Neural crest cell (in vitro differentiated cells): ENCODE results near the gene TFDP3. TPM values are rescaled to one million over a fixed set of nuclear protein-coding genes. Genes with fewer than 3 reads are reported as not detected.

Experiments
- DNase-seq: peaks from one replicate; pipeline ENCODE4 v3.0.0; 2021; ENCODE audit warnings: low read depth, mixed read lengths, low spot score
- H3K27ac Mint-ChIP-seq: one replicate; pipeline ENCODE4 v1.8.0; 2021; ENCODE audit warnings: mild to moderate bottlenecking, mixed read lengths; ENCODE audit not compliant: unreplicated experiment
- H3K27me3 Mint-ChIP-seq: 2 replicates; pipeline ENCODE4 v1.8.0; 2021; ENCODE audit warnings: low read depth, mild to moderate bottlenecking, mixed read lengths
- H3K36me3 Mint-ChIP-seq: 2 replicates; pipeline ENCODE4 v1.8.0; 2021; ENCODE audit warnings: low read depth, mild to moderate bottlenecking, mixed read lengths
- H3K4me1 Mint-ChIP-seq: 2 replicates; pipeline ENCODE4 v1.8.0; 2021; ENCODE audit warnings: mixed read lengths
- H3K4me3 Mint-ChIP-seq: one replicate; pipeline ENCODE4 v1.8.0; 2021; ENCODE audit warnings: mild to moderate bottlenecking, mixed read lengths
- H3K9me3 Mint-ChIP-seq: 2 replicates; pipeline ENCODE4 v1.8.0; 2021; ENCODE audit warnings: mixed read lengths
- total RNA-seq: library from RNA; stranded (reverse); gene quantifications from 2 replicates; pipeline ENCODE4 v1.2.1, GENCODE V29; 2021
- TF ChIP-seq, protein P1 (sequence below): fragments of 200-600 bp; sonication (generic); conservative IDR thresholded peaks from 2 replicates; pipeline ENCODE4 v1.5.0; 2021; ENCODE audit warnings: antibody characterized with exemption, mild to moderate bottlenecking

The TFDP3 gene
- total RNA-seq, 1 donor from 2014 or later: not detected

DNA sequence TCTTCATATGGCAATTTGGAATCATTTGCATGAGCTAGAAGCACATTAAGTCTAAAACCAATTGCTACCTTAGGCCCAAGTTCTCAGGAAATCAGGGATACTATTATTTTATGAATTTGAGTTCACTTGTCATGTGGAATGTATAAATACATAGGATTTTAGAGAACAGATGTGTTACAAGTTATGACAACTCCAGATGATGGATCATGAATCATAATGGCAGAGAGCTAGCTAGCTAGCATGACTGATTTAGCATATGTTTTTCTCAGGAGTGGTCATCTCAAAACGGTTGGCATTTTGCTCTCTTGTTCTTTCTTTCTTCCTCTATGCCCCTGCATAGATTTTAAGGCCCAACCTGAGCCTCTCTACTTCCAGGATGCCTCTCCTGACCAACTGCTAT is 14.2 kb upstream of the TFDP3 start:
- Mint-ChIP-seq H3K27ac (no peak overlapping the region), H3K4me3 (no peak overlapping the region), H3K27me3 (no peaks in the 10 kb centered on the region), H3K9me3 (no peaks in the 10 kb centered on the region), H3K36me3 (no peaks in the 10 kb centered on the region), H3K4me1 (no peaks in the 10 kb centered on the region)
- no peak for DNase-seq
- TF ChIP-seq, protein P1, sequence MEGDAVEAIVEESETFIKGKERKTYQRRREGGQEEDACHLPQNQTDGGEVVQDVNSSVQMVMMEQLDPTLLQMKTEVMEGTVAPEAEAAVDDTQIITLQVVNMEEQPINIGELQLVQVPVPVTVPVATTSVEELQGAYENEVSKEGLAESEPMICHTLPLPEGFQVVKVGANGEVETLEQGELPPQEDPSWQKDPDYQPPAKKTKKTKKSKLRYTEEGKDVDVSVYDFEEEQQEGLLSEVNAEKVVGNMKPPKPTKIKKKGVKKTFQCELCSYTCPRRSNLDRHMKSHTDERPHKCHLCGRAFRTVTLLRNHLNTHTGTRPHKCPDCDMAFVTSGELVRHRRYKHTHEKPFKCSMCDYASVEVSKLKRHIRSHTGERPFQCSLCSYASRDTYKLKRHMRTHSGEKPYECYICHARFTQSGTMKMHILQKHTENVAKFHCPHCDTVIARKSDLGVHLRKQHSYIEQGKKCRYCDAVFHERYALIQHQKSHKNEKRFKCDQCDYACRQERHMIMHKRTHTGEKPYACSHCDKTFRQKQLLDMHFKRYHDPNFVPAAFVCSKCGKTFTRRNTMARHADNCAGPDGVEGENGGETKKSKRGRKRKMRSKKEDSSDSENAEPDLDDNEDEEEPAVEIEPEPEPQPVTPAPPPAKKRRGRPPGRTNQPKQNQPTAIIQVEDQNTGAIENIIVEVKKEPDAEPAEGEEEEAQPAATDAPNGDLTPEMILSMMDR: no peak

DNA sequence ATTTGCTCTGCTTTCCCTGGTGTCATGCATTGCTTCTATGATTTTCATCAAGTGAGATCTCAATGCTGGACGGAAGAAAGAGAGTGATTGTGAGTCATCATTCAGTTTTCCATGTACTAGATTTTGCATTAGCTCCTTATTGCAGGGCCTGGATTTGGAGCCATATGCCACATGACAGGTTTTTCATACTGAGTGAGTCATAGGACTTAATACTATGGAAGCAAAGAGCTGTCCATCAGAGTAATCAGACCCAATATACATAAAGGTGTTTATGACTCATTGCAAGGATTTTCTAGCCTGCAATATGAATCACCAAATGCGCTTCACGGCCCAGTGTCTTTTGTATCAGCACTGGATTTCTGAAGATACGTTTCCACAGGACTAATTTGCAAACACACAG is 11.2 kb upstream of the TFDP3 start:
- Mint-ChIP-seq H3K27me3 (no peaks in the 10 kb centered on the region), H3K9me3 (no peaks in the 10 kb centered on the region), H3K27ac (no peak overlapping the region), H3K4me3 (no peak overlapping the region), H3K4me1 (no peaks in the 10 kb centered on the region), H3K36me3 (no peaks in the 10 kb centered on the region)
- TF ChIP-seq, protein P1: no peak
- no peak for DNase-seq

DNA sequence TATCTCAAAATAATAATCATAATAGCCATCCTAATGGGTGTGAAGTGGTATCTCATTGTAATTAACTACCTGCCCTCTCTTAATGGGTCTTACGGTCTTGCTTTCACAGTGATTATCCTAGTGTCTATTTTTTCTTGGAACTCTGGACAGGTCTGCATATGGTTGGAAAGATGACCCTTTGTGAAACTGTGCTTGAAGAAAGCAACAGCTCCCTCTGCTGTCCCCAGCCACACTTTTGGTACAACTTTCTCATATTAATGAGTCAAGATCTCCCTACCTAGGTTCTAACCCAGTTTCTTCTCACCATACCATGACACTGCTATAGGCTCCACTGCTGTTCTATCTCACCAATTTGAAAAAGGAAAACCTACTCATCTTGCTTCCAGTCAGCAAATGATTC is 2.4 kb downstream of the TFDP3 start:
- TF ChIP-seq, protein P1: peak; percentile 62
- H3K9me3 Mint-ChIP-seq: no peaks in the 10 kb centered on the region
- no peak overlapping the region for H3K4me3 Mint-ChIP-seq
- no peak overlapping the region for H3K27ac Mint-ChIP-seq
- no peaks in the 10 kb centered on the region for H3K36me3 Mint-ChIP-seq
- H3K27me3 Mint-ChIP-seq: no peaks in the 10 kb centered on the region
- DNase-seq: peak; percentile 20
- no peaks in the 10 kb centered on the region for H3K4me1 Mint-ChIP-seq

DNA sequence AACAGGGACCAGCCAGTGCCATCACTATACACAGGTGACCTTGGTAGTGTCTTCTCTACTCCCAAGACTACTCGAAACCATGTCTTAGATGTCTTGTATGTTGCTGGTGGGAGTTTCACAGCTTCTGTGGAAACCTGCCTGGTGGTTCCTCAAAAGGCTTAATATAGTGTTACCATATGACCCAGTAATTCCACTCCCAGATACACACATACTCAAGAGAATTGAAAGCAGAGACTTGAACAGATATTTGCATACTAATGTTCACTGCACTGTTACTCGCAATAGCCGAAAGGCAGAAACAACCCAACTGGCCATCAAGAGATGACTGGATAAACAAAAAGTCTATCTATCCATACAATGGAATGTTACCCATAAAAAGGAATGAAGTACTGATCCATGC is 3.1 kb downstream of the TFDP3 start:
- no peaks in the 10 kb centered on the region for H3K9me3 Mint-ChIP-seq
- H3K4me3 Mint-ChIP-seq: no peak overlapping the region
- TF ChIP-seq, protein P1: no peak
- H3K36me3 Mint-ChIP-seq: no peaks in the 10 kb centered on the region
- no peak overlapping the region for H3K27ac Mint-ChIP-seq
- H3K4me1 Mint-ChIP-seq: no peaks in the 10 kb centered on the region
- DNase-seq: no peak
- no peaks in the 10 kb centered on the region for H3K27me3 Mint-ChIP-seq

DNA sequence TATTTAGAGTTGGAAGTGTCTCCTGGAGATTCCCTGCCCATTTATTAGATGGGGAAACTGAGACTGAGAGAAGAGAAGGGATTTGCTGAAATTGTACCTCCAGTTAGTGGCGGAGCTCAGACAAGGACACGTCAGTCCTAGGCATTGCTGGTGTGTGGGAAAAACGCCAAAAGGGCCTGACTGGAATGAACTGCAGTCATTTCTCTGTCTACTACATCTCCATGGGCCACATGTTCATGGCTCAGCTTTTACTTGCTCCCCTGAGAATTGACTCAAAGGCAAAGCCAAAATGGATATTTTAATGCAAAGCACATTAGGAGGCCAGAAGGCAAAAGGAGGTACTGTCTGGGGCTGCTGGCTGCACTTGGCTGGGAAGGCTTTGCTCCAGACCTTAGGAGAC is 3.9 kb downstream of the TFDP3 start:
- H3K27me3 Mint-ChIP-seq: no peaks in the 10 kb centered on the region
- no peaks in the 10 kb centered on the region for H3K36me3 Mint-ChIP-seq
- H3K9me3 Mint-ChIP-seq: no peaks in the 10 kb centered on the region
- TF ChIP-seq, protein P1: no peak
- H3K4me3 Mint-ChIP-seq: no peak overlapping the region
- no peaks in the 10 kb centered on the region for H3K4me1 Mint-ChIP-seq
- no peak for DNase-seq
- H3K27ac Mint-ChIP-seq: peak overlapping the region; percentile 12

DNA sequence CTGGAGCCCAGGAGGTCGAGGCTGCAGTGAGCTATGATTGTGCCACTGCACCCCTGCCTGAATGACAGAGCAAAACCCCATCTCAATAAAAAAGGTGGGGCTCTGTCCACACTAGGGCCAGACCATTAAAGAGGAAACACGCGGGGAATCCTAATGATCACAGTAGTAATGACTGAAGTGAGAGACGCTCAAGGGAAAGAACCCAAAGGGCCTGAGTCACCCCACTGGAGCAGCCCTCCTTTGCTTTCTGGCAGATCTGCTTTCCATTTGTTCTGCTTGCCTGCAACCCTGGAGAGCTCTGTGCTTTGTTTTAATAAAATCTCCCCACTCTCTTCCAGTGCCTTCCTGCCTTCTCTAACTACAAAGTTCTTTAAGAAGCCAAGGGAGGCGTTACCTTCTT is 5.0 kb downstream of the TFDP3 start:
- Mint-ChIP-seq H3K27me3 (no peaks in the 10 kb centered on the region), H3K4me3 (no peak overlapping the region), H3K9me3 (no peaks in the 10 kb centered on the region), H3K27ac (no peak overlapping the region), H3K4me1 (no peaks in the 10 kb centered on the region), H3K36me3 (no peaks in the 10 kb centered on the region)
- no peak for DNase-seq
- TF ChIP-seq, protein P1: no peak
